GM21619 (cell line): Measurements from ENCODE around the gene VMA21.
A peak's percentile ranks its signal among the peaks of the same experiment; 100 is the strongest.

Experiments
- ATAC-seq: cut with Tn5 transposase; IDR thresholded peaks from one replicate; pipeline ENCODE4 v1.9.1; 2021; ENCODE audit not compliant: unreplicated experiment

VMA21 gene, protein sequence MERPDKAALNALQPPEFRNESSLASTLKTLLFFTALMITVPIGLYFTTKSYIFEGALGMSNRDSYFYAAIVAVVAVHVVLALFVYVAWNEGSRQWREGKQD

DNA sequence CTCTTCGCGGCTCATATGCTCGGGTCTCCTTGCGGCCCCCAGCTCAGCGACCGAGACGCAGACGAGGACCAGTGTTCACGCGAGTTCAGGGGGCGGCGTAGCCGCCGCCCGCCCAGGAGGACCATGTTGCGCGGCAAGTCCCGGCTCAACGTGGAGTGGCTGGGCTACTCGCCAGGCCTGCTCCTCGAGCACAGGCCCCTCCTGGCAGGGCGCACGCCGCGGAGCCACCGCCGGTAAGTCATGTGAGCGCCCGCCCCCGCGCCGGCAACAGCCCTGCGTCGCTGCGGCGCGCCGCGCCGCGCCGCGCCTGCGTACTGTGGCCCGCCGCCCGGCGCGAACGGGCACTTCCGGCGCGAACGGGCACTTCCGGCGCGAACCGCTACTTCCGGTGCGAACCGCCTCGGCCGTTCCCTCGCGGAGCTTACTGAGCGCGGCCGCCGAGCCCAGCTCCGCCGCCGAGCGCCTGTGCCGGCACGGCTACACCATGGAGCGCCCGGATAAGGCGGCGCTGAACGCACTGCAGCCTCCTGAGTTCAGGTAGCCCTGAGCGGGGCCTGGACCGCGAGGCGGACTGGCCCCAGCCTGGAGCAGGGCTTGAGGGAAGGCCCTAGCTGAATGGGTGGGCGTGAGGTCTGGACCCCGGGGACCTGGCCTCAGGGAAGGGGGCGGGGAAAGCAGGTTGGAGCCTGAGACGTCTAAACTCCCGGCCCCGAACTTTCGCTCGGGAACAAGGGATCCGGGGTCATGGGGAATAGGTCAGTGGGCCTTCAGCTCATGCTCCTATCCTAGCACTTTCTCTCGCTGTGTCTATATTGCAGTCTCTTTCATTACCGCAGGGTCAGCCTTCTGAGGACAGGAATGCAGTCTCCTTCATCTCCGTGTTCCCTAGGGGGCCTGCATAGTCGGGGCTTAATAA lies at the start of gene VMA21:
TSS of gene VMA21 (plus strand) at position 382 of the 916 bp plus-strand sequence. CDS start at position 485, 103 bp downstream.
- ATAC-seq, result peak; percentile 79

DNA sequence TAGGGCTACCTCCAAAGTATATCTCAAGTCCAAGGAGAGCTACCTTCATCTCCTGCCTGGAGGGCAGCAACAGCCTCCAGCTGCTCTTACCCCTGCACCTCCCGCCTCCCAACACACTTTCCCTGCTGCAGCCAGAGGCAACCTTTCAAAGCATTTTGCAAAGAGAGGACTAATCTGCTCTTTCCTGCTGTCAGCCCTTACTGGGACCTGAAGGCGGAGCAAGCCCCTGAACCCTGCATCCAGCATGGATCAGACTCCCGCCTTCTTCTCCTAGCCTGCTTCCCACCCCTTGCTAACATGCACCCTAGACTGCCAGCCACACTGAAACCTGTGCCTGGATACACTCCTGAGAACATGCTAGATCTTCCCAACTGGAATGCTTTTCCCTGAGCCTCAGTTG lies 37.7 kb upstream of the VMA21 start:
- ATAC-seq, result no peak

DNA sequence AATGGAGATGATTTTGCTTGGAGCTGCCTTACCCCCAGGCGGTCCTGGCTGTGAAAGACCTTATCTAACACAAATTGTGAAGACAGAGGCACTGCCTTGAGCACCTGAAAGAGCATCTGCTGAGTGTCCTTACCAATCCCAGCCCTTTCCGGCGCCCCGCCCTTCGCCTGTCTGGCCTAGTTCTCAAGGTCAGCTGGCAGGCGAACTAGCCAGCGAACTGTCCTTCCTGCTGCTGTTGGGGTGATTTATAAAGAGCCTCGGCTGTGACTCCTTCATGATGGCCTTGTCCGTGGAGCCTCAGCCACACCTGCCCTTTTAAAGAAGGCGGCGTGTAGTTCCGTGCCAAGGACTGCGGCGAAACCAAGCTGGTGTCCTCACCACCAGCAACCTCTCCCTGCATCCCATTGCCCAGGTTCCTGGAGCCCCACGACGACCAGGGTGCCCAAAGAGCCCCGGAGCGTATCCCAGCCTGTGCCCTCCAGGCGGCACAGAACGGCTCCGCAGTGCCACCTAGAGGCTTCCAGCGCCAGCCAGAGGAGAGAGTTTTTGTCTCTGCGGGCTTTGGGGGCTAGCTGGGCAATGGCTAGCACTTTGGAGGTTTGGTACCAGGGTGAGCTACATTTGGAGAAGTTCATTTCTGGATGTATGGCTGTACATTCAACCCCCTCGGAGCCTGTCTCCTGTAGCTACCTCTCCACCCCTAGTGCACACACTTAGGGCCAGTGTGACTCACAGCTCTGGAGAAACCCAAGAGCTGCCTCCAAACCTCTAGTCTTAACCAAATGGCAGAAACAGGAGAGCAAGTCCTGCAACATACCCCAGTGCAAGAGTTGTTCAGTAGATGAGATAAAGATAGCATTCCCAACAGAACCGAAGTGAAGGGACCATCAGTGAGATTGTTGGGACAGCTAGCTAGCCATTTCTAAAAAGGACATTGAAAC lies 36.8 kb upstream of the VMA21 start:
- peak; percentile 73 for ATAC-seq

DNA sequence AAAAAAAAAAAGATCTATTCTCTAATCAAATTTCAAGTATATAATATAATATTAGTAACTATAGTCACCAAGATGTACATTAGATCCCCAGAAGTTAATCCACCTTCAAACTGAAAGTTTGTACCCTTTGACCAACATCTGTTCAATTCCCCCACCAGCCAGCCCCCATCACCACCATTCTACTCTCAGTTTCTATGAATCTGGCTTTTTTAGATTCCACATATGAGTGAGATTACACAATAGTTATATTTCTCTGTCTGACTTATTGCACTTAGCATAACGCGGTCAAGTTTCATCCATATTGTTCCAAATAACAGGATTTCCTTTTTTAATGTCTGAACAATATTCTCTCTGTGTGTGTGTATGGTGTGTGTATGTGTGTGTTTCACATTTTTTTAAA lies 33.7 kb upstream of the VMA21 start:
- no peak for ATAC-seq

DNA sequence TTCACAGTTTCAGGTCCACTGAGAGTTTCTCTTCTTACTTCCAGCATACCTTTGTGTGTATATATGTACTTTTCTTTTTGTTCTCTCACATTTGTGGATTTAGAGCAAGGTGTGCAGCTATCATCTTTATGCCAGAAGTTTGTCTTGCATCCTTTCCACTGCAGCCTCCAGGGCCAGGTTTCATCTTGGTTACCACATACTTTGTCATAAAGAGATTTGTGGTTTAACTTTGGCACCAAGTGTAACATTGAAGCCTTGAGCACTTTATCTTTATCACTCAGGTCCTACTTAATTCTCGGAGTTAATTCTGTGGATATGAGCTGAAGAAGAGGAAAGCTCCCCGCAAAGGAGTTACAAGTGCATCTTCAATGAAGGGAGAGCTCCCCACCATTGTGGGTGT lies 31.4 kb upstream of the VMA21 start:
- no peak for ATAC-seq

DNA sequence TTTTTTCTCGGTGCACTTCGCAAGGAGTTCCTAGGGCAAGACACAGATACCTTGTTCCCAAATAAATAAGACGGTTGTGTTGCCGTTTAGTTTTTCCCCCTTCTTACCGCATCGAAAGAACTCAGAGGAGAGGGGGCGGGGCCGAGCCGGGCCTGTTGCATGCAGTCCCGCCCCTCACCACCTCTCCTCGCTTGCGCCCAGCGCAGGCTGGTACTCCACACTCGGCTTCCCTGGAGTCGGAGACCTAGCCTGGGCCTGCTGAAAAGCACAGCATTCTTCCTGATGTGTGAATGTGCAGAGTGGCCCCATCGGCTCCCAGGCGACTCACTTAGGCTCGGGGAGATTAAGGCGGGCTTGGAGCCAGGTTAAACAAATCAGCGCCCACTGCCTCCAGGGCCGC lies 26.1 kb upstream of the VMA21 start:
- no peak for ATAC-seq

DNA sequence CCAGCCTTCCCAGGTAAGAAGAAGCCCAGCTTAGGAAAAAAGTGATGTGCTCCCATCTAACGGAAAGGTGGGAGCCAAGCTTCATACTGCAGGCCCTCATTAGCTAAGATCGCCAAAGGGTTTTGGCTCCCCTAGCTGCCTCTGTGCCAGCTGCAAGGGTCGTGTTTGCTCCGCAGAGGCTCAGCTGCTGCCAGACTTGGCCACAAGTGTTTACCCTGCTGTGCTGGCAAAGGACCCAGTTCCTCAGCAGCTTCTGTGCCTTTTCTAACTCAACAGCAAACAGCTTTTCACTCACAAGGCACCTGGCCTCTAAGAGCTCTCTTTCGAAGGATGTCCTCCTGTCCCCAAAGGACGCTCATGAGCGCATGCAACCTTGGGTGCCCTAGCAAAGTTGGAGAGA lies 12.2 kb upstream of the VMA21 start:
- no peak for ATAC-seq

DNA sequence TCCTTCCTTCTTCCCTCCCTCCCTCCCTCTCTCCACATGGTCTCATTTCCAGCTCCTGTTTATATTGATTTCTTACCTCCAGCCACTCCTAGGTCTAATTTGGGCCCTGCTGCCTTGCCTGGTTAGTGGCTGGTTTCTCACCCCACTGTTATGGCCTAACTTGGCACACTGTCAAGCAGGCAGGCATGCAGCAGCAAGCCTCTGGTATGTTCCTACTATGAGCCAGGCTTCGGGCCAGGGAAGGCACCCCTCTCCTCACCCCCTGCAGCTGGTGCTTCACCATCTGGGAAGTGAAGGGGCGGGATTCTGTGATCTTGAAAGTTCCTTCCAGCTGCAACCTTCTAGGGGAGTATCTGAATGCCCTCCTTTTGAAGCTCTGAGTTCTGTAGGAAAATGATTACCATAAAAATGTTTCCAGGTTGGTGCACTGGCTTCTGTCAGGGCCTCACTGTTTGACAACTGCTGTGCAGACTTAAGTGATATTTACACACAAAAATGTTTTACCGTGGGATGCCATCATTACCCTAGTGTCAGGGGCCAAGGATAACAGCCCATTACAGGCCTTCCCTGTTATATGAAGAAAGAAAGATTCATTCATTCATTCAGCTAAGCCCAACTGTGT lies 10.1 kb upstream of the VMA21 start:
- no peak for ATAC-seq

DNA sequence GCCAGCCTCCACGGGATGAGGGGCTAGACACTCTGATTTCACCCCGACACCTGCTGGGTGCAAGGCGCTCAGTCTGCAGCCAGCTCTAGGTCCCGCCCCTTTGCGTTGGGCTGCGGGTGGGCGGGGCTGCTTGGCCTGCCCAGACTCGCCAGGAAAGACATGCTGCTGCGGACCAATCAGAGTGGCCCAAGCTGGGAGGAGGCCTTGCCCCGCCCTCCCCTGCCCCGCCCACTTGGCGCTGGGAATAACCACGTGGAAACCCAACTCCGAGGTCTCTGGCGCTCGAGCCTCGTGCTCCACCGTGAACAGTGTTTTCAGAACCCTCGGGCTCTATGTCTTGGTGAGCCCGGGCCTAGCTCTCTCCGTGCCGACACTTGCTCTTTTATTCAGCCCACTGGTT lies 5.3 kb upstream of the VMA21 start:
- ATAC-seq, result no peak

DNA sequence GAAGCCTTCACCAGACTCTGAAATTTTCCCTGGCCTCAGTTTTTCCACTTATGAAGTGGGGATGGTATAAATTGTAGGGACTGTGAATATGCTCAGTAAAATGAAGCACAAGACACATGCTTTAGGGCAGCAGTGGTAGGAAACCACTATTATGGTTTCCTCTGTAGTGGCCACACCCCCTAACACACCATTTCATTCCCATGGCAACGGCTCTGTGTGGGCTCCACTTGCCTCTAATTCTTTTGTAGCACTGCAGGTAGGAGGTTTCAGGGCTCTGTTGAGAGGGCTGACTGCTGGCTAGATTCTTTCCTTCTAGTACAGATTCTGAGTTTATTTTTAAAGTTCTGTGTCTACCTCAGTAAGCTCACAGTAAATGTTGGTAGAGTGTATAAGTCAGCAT lies 3.5 kb upstream of the VMA21 start:
- ATAC-seq, result peak; percentile 27

DNA sequence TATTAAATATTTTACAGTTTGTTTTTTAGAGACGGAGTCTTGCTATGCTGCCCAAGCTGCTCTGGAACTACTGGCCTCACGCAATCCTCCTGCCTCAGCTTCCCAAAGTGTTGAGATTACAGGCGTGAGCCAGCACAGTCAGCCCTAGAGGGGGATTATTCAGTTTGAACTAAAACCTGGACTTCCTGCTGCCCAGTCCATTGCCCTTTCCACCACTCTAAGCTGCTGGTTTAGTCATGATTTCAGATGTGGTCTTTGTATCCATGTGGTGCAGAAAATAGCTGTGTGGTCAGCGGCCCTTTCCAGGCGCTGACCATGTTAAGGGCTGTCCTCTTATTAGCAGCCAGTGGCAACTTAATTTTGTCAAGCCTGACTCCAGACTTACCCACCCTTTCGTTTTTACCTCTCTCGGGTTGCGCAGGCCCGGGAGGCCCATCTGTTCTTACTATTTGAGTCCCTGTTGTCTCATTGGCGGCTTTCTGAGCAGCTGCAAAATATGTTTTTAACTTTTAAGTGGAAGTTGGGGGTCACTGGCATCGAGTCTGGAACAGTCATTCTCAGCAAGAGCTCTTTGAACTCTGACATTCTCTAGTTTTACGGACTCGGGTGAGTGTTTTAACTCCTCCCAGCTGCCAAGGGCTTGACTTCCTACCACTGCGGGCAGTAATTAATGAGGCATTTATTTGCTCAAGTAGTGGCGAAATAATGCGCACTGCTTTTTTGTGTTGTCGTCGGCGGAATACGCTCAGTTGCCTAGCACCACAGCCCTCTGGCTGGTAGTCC lies 773 bp upstream of the VMA21 start:
- ATAC-seq, result peak; percentile 24

DNA sequence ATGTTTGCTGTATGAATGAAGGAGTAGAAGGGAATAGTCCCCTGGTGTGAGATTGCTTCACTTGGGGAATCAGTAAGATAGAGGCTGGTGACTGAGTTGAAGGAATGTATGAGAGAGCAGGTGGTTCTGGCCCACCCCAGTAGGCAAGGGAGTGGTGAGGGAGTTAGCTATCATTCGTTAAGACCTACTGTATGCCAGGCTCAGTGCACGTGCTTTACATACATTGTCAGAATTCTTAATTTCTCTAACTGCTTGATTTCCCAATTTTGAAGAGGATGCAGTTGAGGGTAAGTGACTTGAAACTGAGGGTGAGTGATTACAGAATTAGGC lies 700 bp downstream of the VMA21 start:
- ATAC-seq, result no peak

DNA sequence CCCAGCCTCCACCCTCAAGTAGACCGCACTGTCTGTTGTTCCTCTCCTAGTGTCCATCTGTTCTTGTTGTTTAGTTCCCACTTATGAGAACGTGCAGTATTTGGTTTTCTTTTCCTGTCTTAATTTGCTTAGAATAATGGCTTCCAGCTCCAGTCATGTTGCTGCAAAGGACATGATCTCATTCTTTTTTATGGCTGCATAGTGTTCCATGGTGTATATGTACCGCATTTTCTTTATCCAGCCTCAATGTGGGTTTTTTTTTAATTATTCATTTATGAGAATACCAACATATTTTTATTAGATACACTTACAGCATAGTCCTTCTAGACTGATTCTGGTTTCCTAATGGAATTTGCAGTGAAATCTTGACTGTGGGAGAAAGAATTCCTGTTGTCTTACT lies 1.3 kb downstream of the VMA21 start:
- no peak for ATAC-seq

DNA sequence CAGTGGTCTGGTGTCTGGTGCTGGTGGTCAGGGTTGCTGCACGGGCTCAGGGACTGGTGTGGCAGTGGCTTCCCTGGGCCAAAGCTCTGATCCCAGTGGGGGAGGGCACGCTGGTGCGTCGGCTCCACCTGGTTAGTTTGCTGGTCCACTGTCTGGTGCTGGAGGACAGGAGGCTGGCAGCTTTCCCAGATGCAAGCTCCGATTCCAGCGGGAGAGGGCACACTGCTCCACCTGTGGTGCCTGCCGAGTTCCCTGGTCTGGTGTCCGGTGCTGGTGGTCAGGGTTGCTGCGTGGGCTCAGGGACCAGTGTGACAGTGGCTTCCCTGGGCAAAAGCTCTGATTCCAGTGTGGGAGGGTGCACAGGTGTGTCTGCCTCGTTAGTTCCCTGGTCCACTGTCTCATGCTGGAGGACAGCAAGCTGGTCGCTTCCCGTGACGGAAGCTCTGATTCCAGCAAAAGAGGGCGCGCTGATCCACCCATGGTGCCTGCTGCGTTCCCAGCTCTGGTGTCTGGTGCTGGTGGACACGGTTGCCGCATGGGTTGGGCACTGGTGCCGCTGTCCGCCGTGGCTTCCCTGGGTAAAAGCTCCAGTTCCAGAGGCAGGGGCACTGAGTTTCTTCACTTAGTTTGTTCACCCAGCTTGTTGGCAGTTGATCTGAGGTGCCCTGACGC lies 5.8 kb downstream of the VMA21 start:
- no peak for ATAC-seq

DNA sequence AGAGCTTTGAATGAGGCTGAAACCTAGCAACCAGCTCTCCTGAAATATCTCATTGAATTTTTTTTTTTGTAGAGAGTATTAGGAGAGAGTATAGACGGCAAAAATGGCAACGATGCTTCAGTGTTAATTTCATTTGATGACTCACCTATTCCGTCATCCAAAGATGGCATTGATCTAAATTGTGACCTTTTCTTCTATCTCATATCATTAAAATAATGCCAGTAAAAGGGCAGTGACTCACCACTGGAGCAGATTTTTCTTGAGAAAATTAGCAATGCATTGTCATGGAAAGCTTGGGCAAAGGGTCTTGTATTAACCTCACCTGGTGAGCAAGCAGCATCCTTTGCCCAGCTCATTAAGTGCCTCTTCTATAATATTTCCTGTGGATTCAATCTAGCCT lies 19.6 kb downstream of the VMA21 start:
- no peak for ATAC-seq

DNA sequence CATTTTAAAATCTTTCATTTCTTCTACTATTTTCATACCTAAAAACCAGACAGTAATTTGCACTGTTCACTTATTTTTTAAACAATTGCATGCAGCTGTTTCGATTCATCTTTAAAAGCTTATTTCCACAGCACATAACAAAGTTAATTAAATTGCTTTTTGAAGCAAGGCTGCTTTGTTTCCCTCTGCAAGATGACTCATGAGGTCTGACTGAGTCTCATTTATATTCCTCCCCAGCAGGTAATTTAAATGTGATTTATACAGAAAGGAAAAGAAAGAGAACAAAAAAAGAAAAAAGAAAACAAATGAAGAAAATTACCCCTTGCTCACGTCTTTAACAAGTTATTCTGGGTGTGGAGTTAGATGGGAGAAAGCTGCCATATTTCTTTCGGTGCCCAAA lies 22.8 kb downstream of the VMA21 start:
- ATAC-seq, result no peak

DNA sequence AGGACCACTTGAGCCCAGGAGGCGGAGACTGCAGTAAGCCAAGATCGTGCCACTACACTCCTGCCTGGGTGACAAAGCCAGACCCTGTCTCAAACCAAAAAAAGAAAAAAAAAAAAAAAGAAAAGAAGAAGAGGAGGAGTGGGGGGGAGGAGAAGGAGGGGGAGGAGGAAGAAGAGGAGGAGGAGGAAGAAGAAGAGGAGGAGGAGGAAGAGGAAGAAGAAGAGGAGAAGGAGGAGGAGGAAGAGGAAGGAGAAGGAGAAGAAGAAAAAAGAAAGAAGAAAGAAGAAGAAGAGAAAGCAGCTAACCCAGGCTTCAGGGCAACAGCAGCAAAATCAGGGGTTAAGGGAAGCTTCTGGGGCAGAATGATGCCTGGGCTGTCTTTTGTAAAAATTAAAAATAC lies 27.5 kb downstream of the VMA21 start:
- no peak for ATAC-seq

DNA sequence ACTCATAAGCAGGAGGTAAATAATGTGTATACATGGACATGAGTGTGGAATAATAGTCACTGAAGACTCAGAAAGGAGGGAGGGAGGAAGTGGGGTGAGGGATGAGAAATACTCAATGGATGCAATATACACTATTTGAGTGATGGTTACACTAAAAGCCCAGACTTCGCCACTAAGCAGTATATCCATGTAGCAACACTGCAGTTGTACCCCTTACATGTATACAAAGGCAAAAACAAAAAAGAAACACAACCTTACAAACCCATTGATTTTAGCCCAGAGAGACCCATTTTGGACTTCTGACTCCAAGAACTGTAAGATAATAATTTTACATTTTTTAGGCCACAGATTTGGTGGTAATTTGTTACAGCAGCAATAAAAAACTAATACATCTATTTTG lies 51.5 kb downstream of the VMA21 start:
- ATAC-seq, result no peak

DNA sequence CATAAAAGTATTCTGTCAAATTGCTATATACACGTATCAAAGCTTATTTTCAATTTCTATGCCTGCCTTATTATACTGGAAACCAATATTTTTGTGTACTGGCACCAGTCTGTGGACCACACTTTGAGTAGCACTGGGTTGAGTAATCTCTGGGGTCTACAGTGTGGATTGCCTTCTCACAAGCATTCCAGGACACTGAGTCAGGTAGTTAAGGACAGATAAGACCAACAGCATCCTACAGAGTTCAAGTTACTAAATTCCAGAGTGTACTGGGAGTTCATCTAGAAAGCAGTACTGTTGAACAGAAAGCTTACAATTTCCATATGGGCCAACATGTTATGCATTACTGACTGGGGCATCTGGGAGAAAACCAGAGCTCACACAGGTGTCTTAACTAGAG lies 61.8 kb downstream of the VMA21 start:
- no peak for ATAC-seq
